Immature natural killer cell (primary cell): ENCODE measurements around the gene LEF1. TPM values are rescaled to one million over a fixed set of nuclear protein-coding genes. Genes with fewer than 3 reads are reported as not detected.

Source experiments
- DNase-seq, 3 donors: peaks; one replicate each; pipeline ENCODE4 v3.0.0; 2022; ENCODE audit warnings: mixed read lengths in 1 of 3
- H3K27ac Mint-ChIP-seq, 6 donors: one replicate each; pipeline ENCODE4 v1.8.0; 2020; ENCODE audit warnings: mixed read lengths in 6 of 6, mild to moderate bottlenecking in 5 of 6, inconsistent platforms in 4 of 6, moderate library complexity in 3 of 6
- H3K27me3 Mint-ChIP-seq, 3 donors: one replicate each; pipeline ENCODE4 v1.8.0; 2020 to 2021; ENCODE audit warnings: low read depth in 3 of 3, mild to moderate bottlenecking in 3 of 3, mixed read lengths in 3 of 3, moderate library complexity in 3 of 3, inconsistent platforms in 1 of 3
- H3K36me3 Mint-ChIP-seq, 3 donors: one replicate each; pipeline ENCODE4 v1.8.0; 2020; ENCODE audit warnings: mixed read lengths in 3 of 3, inconsistent platforms in 2 of 3, mild to moderate bottlenecking in 2 of 3
- H3K4me1 Mint-ChIP-seq, 2 donors: one replicate each; pipeline ENCODE4 v1.8.0; 2020; ENCODE audit warnings: inconsistent platforms in 2 of 2, mild to moderate bottlenecking in 2 of 2, mixed read lengths in 2 of 2, moderate library complexity in 1 of 2
- H3K4me3 Mint-ChIP-seq, 5 donors: one replicate each; pipeline ENCODE4 v1.8.0; 2020; ENCODE audit warnings: mild to moderate bottlenecking in 5 of 5, mixed read lengths in 5 of 5, inconsistent platforms in 3 of 5, moderate library complexity in 3 of 5
- H3K9me3 Mint-ChIP-seq, 6 donors: one replicate each; pipeline ENCODE4 v1.8.0; 2020; ENCODE audit warnings: mild to moderate bottlenecking in 6 of 6, mixed read lengths in 6 of 6, inconsistent platforms in 4 of 6, moderate library complexity in 3 of 6
- polyA plus RNA-seq, 3 donors: library from polyadenylated mRNA; unstranded; fragments of 300-500 nt; fragmentation: Illumina TruSeq; gene quantifications; one replicate each; pipeline ENCODE4 v1.2.3, GENCODE V29; 2021

LEF1 gene
- polyA plus RNA-seq, 3 donors from 2014 or later, result 16.7 to 29.7 (median 28.7) TPM

GRCh38 chr4:108171339-108172230 is 2.9 kb upstream of the LEF1 start:
- Mint-ChIP-seq H3K9me3 (peaks cover 0 to 2% (median 0%) of the 10 kb centered on the region in 6 donors), H3K27ac (no peak overlapping the region), H3K4me3 (peak overlapping the region; percentile 61 to 79 (median 73)), H3K4me1 (peaks cover 41 to 56% of the 10 kb centered on the region in 2 donors), H3K36me3 (no peaks in the 10 kb centered on the region), H3K27me3 (peaks cover 27 to 36% (median 35%) of the 10 kb centered on the region in 3 donors)
- DNase-seq, result peak; percentile 48 to 51 (median 49)

GRCh38 chr4:108170631-108171338 is 2.1 kb upstream of the LEF1 start:
- Mint-ChIP-seq H3K27ac (no peak overlapping the region), H3K9me3 (peaks cover 0 to 2% (median 0%) of the 10 kb centered on the region in 6 donors), H3K27me3 (peaks cover 32 to 40% (median 35%) of the 10 kb centered on the region in 3 donors), H3K4me1 (peaks cover 49 to 64% of the 10 kb centered on the region in 2 donors), H3K4me3 (peak overlapping the region; percentile 61 to 79 (median 73)), H3K36me3 (no peaks in the 10 kb centered on the region)
- no peak for DNase-seq

- Mint-ChIP-seq H3K4me1 (peaks cover 54 to 73% of the 10 kb centered on the region in 2 donors), H3K4me3 (peak overlapping the region; percentile 86 to 89 (median 87)), H3K9me3 (peaks cover 0 to 2% (median 0%) of the 10 kb centered on the region in 6 donors), H3K27me3 (peaks cover 35 to 40% (median 37%) of the 10 kb centered on the region in 3 donors), H3K27ac (no peak overlapping the region), H3K36me3 (no peaks in the 10 kb centered on the region)
- no peak for DNase-seq
Observed at GRCh38 chr4:108169664-108170063, 932 bp upstream of the LEF1 start.

DNA sequence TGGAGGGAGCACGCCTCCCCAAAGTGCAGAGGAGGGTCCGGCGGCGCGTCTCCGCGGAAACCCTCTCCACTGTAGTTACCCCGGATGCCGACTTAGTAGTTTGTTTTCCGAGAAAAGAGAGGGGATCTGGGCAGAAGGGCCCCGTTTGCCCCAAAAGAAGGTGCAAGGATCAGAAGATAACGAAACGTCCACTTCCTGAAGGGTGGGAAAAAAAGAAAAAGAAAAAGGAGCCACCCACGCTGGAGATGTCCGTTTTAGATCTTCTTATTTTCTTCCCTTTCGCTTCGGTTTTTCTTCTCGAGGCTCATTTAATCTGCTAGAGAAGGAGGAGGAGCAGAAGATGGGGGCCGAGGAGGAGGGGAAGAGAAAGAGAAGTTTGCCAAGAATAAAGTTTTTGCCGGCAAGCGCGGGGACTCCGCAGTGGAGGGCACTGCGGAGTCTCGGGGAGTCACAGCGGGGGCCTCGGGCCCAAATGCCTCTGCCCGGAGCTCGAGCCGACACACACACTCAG is 517 bp downstream of the LEF1 start:
- Mint-ChIP-seq H3K4me3 (peak overlapping the region; percentile 86 to 92 (median 89)), H3K27me3 (peaks cover 30 to 32% (median 32%) of the 10 kb centered on the region in 3 donors), H3K9me3 (peaks cover 0 to 2% (median 0%) of the 10 kb centered on the region in 6 donors), H3K36me3 (no peaks in the 10 kb centered on the region), H3K27ac (no peak overlapping the region), H3K4me1 (peaks cover 50 to 66% of the 10 kb centered on the region in 2 donors)
- peak in 2 of 3 donors; percentile 8 to 14 for DNase-seq

DNA sequence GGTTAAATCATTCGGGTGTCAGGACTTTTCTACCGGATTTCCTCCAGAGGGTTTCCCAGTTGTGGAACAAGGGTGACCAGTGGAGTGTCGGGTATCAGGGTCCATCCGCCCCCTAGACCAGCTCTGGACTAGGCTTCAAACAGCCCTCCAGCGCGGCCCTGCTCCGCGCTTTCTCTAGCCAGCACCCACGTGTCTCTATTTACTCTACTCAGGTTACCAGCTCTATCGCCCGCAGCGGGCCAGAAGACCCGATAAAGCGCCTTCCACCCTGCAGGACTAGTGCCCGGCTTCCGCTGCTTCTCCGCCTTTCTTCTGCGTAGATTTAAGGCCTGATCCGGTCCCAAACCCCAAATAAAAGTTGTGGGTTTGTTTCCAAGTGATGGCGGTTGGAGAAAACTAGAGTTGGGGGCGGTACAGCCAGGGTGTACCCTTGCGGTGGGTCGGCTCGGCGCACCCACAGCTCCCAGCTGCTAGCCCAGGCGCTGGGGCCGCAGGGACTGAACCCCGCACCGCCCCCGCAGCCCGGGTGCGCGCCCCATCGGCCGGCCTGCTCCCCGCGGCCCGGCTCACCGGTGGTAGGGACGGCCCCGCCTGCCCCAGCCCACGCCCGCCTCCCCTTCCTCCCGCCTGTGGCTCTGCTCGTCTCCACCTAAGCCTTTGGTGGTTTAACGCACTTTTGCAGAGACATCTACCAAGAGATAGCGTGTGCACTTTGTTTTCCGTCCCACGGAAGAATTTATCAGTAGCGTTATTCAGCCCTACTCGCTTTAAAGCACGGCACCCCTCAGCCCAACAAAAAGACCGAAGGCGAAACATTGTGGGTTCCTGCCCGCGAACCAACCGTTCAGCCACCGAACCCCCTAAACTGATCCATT is 2.1 kb downstream of the LEF1 start:
- Mint-ChIP-seq H3K27me3 (peaks cover 26 to 32% (median 31%) of the 10 kb centered on the region in 3 donors), H3K4me3 (peak overlapping the region; percentile 89 to 95 (median 90)), H3K9me3 (peaks cover 0 to 2% (median 0%) of the 10 kb centered on the region in 6 donors), H3K4me1 (peaks cover 48 to 67% of the 10 kb centered on the region in 2 donors), H3K36me3 (no peaks in the 10 kb centered on the region), H3K27ac (peak overlapping the region in 3 of 6 donors; percentile 46 to 64 (median 59))
- DNase-seq, result peak; percentile 34 to 36 (median 34)

GRCh38 chr4:108166038-108166437 is 2.7 kb downstream of the LEF1 start:
- H3K9me3 Mint-ChIP-seq, result no peaks in the 10 kb centered on the region
- peak overlapping the region in 1 of 6 donors; percentile 12 for H3K27ac Mint-ChIP-seq
- peak overlapping the region; percentile 62 to 80 (median 77) for H3K4me3 Mint-ChIP-seq
- H3K4me1 Mint-ChIP-seq, result peaks cover 45 to 67% of the 10 kb centered on the region in 2 donors
- H3K36me3 Mint-ChIP-seq, result no peaks in the 10 kb centered on the region
- peaks cover 23 to 30% (median 25%) of the 10 kb centered on the region in 3 donors for H3K27me3 Mint-ChIP-seq
- no peak for DNase-seq

GRCh38 chr4:108165586-108165985 is 3.1 kb downstream of the LEF1 start:
- DNase-seq, result no peak
- H3K4me3 Mint-ChIP-seq, result peak overlapping the region; percentile 62 to 80 (median 77)
- H3K27me3 Mint-ChIP-seq, result peaks cover 25 to 27% (median 26%) of the 10 kb centered on the region in 3 donors
- peak overlapping the region in 3 of 6 donors; percentile 12 to 28 (median 26) for H3K27ac Mint-ChIP-seq
- no peaks in the 10 kb centered on the region for H3K9me3 Mint-ChIP-seq
- H3K4me1 Mint-ChIP-seq, result peaks cover 46 to 67% of the 10 kb centered on the region in 2 donors
- no peaks in the 10 kb centered on the region for H3K36me3 Mint-ChIP-seq

DNA sequence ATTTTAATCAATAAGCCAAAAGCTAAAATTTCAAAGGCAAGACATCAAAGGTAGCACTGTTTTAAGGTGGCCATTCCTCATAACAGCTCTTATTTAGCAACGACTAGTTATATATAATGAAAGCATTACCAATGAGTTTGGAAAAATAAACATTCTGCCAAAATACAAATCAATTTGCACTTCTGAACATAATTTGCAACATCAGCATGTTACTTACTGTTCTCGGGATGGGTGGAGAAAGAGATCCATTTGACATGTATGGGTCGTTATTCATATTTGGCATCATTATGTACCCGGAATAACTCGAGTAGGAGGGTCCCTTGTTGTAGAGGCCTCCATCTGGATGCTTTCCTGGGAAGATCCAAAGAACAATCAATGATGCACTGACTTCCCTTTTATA is 5.4 kb downstream of the LEF1 start:
- no peaks in the 10 kb centered on the region for H3K9me3 Mint-ChIP-seq
- H3K4me1 Mint-ChIP-seq, result peaks cover 51 to 67% of the 10 kb centered on the region in 2 donors
- no peak for DNase-seq
- peaks cover 17 to 20% (median 17%) of the 10 kb centered on the region in 3 donors for H3K27me3 Mint-ChIP-seq
- no peaks in the 10 kb centered on the region for H3K36me3 Mint-ChIP-seq
- H3K27ac Mint-ChIP-seq, result no peak overlapping the region
- H3K4me3 Mint-ChIP-seq, result no peak overlapping the region

DNA sequence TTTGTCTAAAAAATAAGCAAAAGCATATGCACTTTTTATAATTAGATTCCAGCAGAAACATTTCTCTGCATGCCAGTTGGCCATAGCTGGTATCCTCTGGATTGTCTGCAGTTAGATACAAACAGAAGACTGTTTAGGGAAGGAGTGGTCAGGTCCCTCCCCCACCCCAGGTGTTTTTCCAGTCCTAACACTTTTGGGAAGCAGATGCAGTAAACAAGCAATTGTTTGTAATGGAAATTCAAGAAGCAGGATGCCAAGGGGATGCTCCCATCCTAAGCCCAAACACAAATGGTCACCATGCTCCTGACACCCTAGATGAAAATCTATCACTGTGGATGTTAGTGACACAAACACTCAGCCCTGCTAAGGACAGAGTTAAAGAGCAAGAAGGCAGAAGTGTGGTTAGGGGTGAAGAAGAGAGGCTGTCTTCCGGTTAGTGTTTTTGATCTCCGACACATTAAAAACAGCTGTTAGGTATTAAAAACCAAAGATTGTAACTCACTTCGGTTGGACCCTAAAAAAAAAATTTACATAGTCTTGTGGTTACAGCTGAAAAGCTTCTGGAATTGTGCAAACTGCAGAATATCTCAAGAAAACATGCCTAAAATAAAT is 7.9 kb downstream of the LEF1 start:
- H3K36me3 Mint-ChIP-seq, result no peaks in the 10 kb centered on the region
- H3K4me3 Mint-ChIP-seq, result peak overlapping the region; percentile 54 to 68 (median 57)

GRCh38 chr4:108159845-108160244 is 8.9 kb downstream of the LEF1 start:
- Mint-ChIP-seq H3K4me3 (peak overlapping the region in 4 of 5 donors; percentile 36 to 57 (median 47)), H3K27me3 (peaks cover 0 to 15% (median 6%) of the 10 kb centered on the region in 3 donors), H3K36me3 (no peaks in the 10 kb centered on the region), H3K4me1 (peaks cover 26 to 33% of the 10 kb centered on the region in 2 donors), H3K9me3 (no peaks in the 10 kb centered on the region), H3K27ac (peak overlapping the region in 3 of 6 donors; percentile 18 to 38 (median 29))
- no peak for DNase-seq

More for the DNA sequence above, 7.9 kb downstream of the LEF1 start:
- Mint-ChIP-seq H3K27ac (peak overlapping the region in 1 of 6 donors; percentile 9), H3K9me3 (no peaks in the 10 kb centered on the region), H3K27me3 (peaks cover 3 to 16% (median 7%) of the 10 kb centered on the region in 3 donors), H3K4me1 (peaks cover 31 to 43% of the 10 kb centered on the region in 2 donors)
- peak in 1 of 3 donors; percentile 17 for DNase-seq

GRCh38 chr4:108157655-108158054 is 11.1 kb downstream of the LEF1 start:
- no peak for DNase-seq
- Mint-ChIP-seq H3K27me3 (peaks cover 0 to 11% (median 6%) of the 10 kb centered on the region in 3 donors), H3K36me3 (no peaks in the 10 kb centered on the region), H3K9me3 (no peaks in the 10 kb centered on the region), H3K4me3 (no peak overlapping the region), H3K4me1 (peaks cover 26 to 33% of the 10 kb centered on the region in 2 donors), H3K27ac (no peak overlapping the region)

DNA sequence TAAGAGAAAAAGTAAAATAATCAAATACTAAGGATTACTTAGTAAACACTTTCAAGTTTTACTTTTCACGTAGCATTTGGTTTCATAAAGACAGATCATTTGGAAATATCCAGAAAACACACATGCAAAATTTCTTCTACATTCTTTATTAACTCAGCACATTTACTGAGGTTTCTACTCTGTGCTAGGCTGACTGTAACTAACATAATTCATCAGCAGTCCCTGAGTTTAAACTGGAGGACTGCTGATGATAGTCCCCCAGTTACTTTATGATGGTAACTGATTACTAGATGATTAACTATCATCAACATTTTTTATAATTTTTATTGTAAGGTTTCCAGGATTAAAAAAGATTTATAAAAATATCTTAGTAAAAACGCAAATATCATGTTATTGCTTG is 12.3 kb downstream of the LEF1 start:
- Mint-ChIP-seq H3K36me3 (no peaks in the 10 kb centered on the region), H3K27me3 (peaks cover 0 to 8% (median 6%) of the 10 kb centered on the region in 3 donors), H3K9me3 (no peaks in the 10 kb centered on the region), H3K27ac (no peak overlapping the region), H3K4me1 (peaks cover 21 to 22% of the 10 kb centered on the region in 2 donors), H3K4me3 (no peak overlapping the region)
- no peak for DNase-seq
